ENCODE data around the gene GABRG3. TPM values are rescaled to one million over a fixed set of nuclear protein-coding genes. Genes with fewer than 3 reads are reported as not detected.

The GABRG3 gene
- total RNA-seq, 1 experiment from 2014 or later = 0.15 TPM

- no peak overlapping the region for H3K14ac ChIP-seq (ENCODE audit: insufficient read depth, low read length)
- H3K4me1 Mint-ChIP-seq = no peaks in the 10 kb centered on the region
- no peak overlapping the region for H3K27ac ChIP-seq (ENCODE audit: insufficient read length, low read depth, low read length)
- no peak overlapping the region for H2BK20ac ChIP-seq (ENCODE audit: low read depth, low read length, poor library complexity, severe bottlenecking)
- no peak overlapping the region for H2AFZ ChIP-seq (ENCODE audit: low read length)
- no peak overlapping the region for H3K23ac ChIP-seq (ENCODE audit: insufficient read length, low read depth, low read length)
- H4K5ac ChIP-seq (ENCODE audit: insufficient read length, low read depth, low read length) = no peak overlapping the region
- no peak overlapping the region for H3K56ac ChIP-seq (ENCODE audit: insufficient read length, low read depth, low read length)
- no peaks in the 10 kb centered on the region; the same call in 1 of the 2 replicates for H3K27me3 Mint-ChIP-seq (ENCODE audit: low read depth)
- H4K20me1 ChIP-seq (ENCODE audit: control insufficient read depth, insufficient read depth, insufficient read length) = no peaks in the 10 kb centered on the region
- no peak overlapping the region for H3K9ac ChIP-seq (ENCODE audit: extremely low read depth, insufficient read length, low read length)
- H3K9me3 ChIP-seq (ENCODE audit: control insufficient read depth, low read depth, low read length) = no peaks in the 10 kb centered on the region
- no CpG with 5 or more reads among the region's 6 CpGs for WGBS (ENCODE audit: extremely low coverage, insufficient read length, low lambda C conversion rate)
- H3K23me2 ChIP-seq (ENCODE audit: insufficient read length, low read depth, low read length, poor library complexity, severe bottlenecking) = no peaks in the 10 kb centered on the region
- no peak overlapping the region for H2BK12ac ChIP-seq (ENCODE audit: insufficient read length, low read depth, low read length)
- H2BK120ac ChIP-seq (ENCODE audit: low read depth, low read length, poor library complexity, severe bottlenecking) = no peak overlapping the region
- no peak overlapping the region for H3K27ac Mint-ChIP-seq
- H3K79me1 ChIP-seq (ENCODE audit: insufficient read depth, low read depth, low read length, poor library complexity, severe bottlenecking) = no peaks in the 10 kb centered on the region
- H3K4ac ChIP-seq (ENCODE audit: low read depth, low read length) = no peak overlapping the region
- peaks cover 0 to 5% (median 0%) of the 10 kb centered on the region in 3 experiments; a peak in 2 of 7 replicates for H3K36me3 Mint-ChIP-seq (ENCODE audit: insufficient read depth in 1 of 3, low read depth in 3 of 3)
- H2AK5ac ChIP-seq (ENCODE audit: insufficient read length, low read length) = no peak overlapping the region
- no peak overlapping the region for H4K91ac ChIP-seq (ENCODE audit: insufficient read length, low read depth, low read length)
- H2BK5ac ChIP-seq (ENCODE audit: insufficient read length, low read length) = no peak overlapping the region
- no peak overlapping the region for H3K4me3 Mint-ChIP-seq
- no peak overlapping the region for H4K8ac ChIP-seq (replicated peaks; ENCODE audit: insufficient read length, low read depth, low read length)
- no peak overlapping the region for H3K18ac ChIP-seq (ENCODE audit: insufficient read length, low read depth, low read length)
- H3K4me2 ChIP-seq (ENCODE audit: insufficient read depth, insufficient read length, low read length) = no peak overlapping the region
- no peak for DNase-seq
- H3T11ph ChIP-seq (ENCODE audit: low read length) = no peak overlapping the region
- H3K9me3 Mint-ChIP-seq = no peaks in the 10 kb centered on the region; a peak in 1 of 5 replicates
- no peaks in the 10 kb centered on the region for H3K4me1 ChIP-seq (ENCODE audit: insufficient read depth, low read length)
- H3K79me2 ChIP-seq (ENCODE audit: insufficient read depth, low read length) = no peaks in the 10 kb centered on the region
- H3K27me3 ChIP-seq (ENCODE audit: insufficient read depth, low read length) = no peaks in the 10 kb centered on the region
- TF ChIP-seq, protein P1, sequence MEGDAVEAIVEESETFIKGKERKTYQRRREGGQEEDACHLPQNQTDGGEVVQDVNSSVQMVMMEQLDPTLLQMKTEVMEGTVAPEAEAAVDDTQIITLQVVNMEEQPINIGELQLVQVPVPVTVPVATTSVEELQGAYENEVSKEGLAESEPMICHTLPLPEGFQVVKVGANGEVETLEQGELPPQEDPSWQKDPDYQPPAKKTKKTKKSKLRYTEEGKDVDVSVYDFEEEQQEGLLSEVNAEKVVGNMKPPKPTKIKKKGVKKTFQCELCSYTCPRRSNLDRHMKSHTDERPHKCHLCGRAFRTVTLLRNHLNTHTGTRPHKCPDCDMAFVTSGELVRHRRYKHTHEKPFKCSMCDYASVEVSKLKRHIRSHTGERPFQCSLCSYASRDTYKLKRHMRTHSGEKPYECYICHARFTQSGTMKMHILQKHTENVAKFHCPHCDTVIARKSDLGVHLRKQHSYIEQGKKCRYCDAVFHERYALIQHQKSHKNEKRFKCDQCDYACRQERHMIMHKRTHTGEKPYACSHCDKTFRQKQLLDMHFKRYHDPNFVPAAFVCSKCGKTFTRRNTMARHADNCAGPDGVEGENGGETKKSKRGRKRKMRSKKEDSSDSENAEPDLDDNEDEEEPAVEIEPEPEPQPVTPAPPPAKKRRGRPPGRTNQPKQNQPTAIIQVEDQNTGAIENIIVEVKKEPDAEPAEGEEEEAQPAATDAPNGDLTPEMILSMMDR (conservative IDR thresholded peaks at IDR 0.05) = no peak
- H2BK15ac ChIP-seq (ENCODE audit: low read depth, low read length) = no peak overlapping the region
Observed at GRCh38 chr15:27457766-27458165, 486.8 kb downstream of the GABRG3 start.
